Measurements from ENCODE around the gene KRTAP2-1. TPM values are rescaled to one million over a fixed set of nuclear protein-coding genes. Genes with fewer than 3 reads are reported as not detected.

KRTAP2-1 gene
- total RNA-seq, 1 experiment from 2014 or later = not detected

GRCh38 chr17:41061964-41062363 is 14.8 kb upstream of the KRTAP2-1 start (continued):
- TF ChIP-seq ZBTB33 (IDR thresholded peaks at IDR 0.05; ENCODE audit: extremely low read depth, insufficient replicate concordance, low read length) (no peak), EZH2 (IDR thresholded peaks at IDR 0.05) (no peak)

- H4K20me1 ChIP-seq (ENCODE audit: insufficient read depth) = no peaks in the 10 kb centered on the region
- ChIA-PET CTCF (no interaction called here), POLR2A (no interaction called here), RAD21 (ENCODE audit: low non-redundant PET in 1 of 2, low total read pairs in 2 of 2, uncharacterized antibody in 2 of 2, unreplicated experiment in 2 of 2) (no interaction called here)
- peaks cover 39 to 60% of the 10 kb centered on the region in 2 experiments for H3K4me1 ChIP-seq (ENCODE audit: control insufficient read depth in 1 of 2, insufficient read depth in 2 of 2, low read length in 2 of 2)
- H3K9me3 ChIP-seq (ENCODE audit: control insufficient read depth in 1 of 2, insufficient read depth in 1 of 2, low read depth in 1 of 2, low read length in 2 of 2) = peaks cover 0 to 9% of the 10 kb centered on the region in 2 experiments; a peak in 1 of 4 replicates
- H3K4me2 ChIP-seq (ENCODE audit: low read length) = peak within 1 kb of the TSS; percentile 28
- H3K27ac ChIP-seq (ENCODE audit: low read depth, low read length) = peak within 1 kb of the TSS; percentile 85
- ATAC-seq (peak; percentile 73), DNase-seq (ENCODE audit: low read depth, low spot score) (peak; percentile 86)
- no peaks in the 10 kb centered on the region for H3K27me3 ChIP-seq (ENCODE audit: insufficient read depth, low read length)
- peak within 1 kb of the TSS; percentile 4 for H2AFZ ChIP-seq (ENCODE audit: low read depth, low read length, poor library complexity, severe bottlenecking)
- H3K9me2 ChIP-seq (ENCODE audit: insufficient read depth) = no peaks in the 10 kb centered on the region
- H3K36me3 ChIP-seq (ENCODE audit: control insufficient read depth in 1 of 2, insufficient read depth in 2 of 2, low read length in 2 of 2) = peaks cover 0 to 5% of the 10 kb centered on the region in 2 experiments; a peak in 1 of 4 replicates
- H3K9ac ChIP-seq (ENCODE audit: low read length) = peak within 1 kb of the TSS; percentile 10
- intact Hi-C loops (cut with micrococcal nuclease) = no loop called here
- no peaks in the 10 kb centered on the region for H3K79me2 ChIP-seq (ENCODE audit: insufficient read depth, low read length)
- BruUV-seq (replicated peaks) = no TSS peak
- H3K4me3 ChIP-seq (replicated peaks in 1 of 2; ENCODE audit: low read depth in 1 of 2, low read length in 2 of 2) = no peak within 1 kb of the TSS
- TF ChIP-seq ELF1 (IDR thresholded peaks at IDR 0.05; ENCODE audit: borderline replicate concordance, low read depth) (no peak), RAD21 (IDR thresholded peaks at IDR 0.05; ENCODE audit: low read depth) (no peak), POLR2A (IDR thresholded peaks at IDR 0.05; ENCODE audit: borderline replicate concordance, extremely low read depth, insufficient read depth, insufficient read length) (no peak), SRF (IDR thresholded peaks at IDR 0.05; ENCODE audit: low read depth) (0 out of 2 replicates have a peak, but pooled peaks have one; percentile 58), EGR1 (IDR thresholded peaks at IDR 0.05; ENCODE audit: low read depth) (no peak), ZNF274 (IDR thresholded peaks at IDR 0.05; ENCODE audit: low read depth, low read length) (no peak), CTCF (IDR thresholded peaks at IDR 0.05 in 2 of 3, conservative IDR thresholded peaks at IDR 0.05 in 1 of 3; ENCODE audit: borderline replicate concordance in 1 of 3, insufficient read depth in 1 of 3, low read depth in 2 of 3, low read length in 2 of 3) (no peak), ZFX (IDR thresholded peaks at IDR 0.05) (no peak), CBX3 (IDR thresholded peaks at IDR 0.05; ENCODE audit: low read depth) (peak; percentile 86; the same call in 1 of the 2 replicates), POLR2AphosphoS5 (IDR thresholded peaks at IDR 0.05; ENCODE audit: low read depth, low read length) (no peak; the same call in 1 of the 2 replicates), EZH2phosphoT487 (IDR thresholded peaks at IDR 0.05; ENCODE audit: borderline replicate concordance) (no peak), FOSL1 (IDR thresholded peaks at IDR 0.05; ENCODE audit: low read depth) (peak; percentile 90), SP1 (IDR thresholded peaks at IDR 0.05; ENCODE audit: low read depth) (peak; percentile 88), JUND (IDR thresholded peaks at IDR 0.05) (peak; percentile 82), EZH2 (IDR thresholded peaks at IDR 0.05) (no peak), MAX (IDR thresholded peaks at IDR 0.05) (peak; percentile 90), REST (IDR thresholded peaks at IDR 0.05; ENCODE audit: low read depth) (no peak), CEBPB (IDR thresholded peaks at IDR 0.05; ENCODE audit: low read depth) (peak; percentile 71), SIN3A (IDR thresholded peaks at IDR 0.05; ENCODE audit: low read depth) (peak; percentile 49; the same call in 1 of the 2 replicates)
Measured at GRCh38 chr17:41060052-41060604, 13.0 kb upstream of the KRTAP2-1 start, which contains the start of gene KRTAP2-3. Gene KRTAP2-3, minus strand, starts transcription at chr17:41060114. Its CDS starts 64 bp downstream, at chr17:41060050.

All from HCT116 (cell line).